ENCODE data around the gene PSMB7.
A peak's percentile ranks its signal among the peaks of the same experiment; 100 is the strongest.

PSMB7 gene

GRCh38 chr9:124358631-124359030 is 56.6 kb downstream of the PSMB7 start:
- Histone ChIP-seq H3K27me3 (ENCODE audit: insufficient read depth, low read length) (no peaks in the 10 kb centered on the region), H3K4me2 (ENCODE audit: low read length) (no peak overlapping the region), H3K9ac (ENCODE audit: low read length) (no peak overlapping the region), H3K79me2 (ENCODE audit: insufficient read depth, low read length) (peaks cover 15% of the 10 kb centered on the region), H3K36me3 (ENCODE audit: insufficient read depth, low read length) (peaks cover 18% of the 10 kb centered on the region; the same call in 1 of the 2 replicates), H3K4me1 (ENCODE audit: insufficient read depth, low read length, severe bottlenecking) (no peaks in the 10 kb centered on the region), H3K27ac (ENCODE audit: low read depth, low read length, poor library complexity, severe bottlenecking) (no peak overlapping the region), H2AFZ (ENCODE audit: low read length) (no peak overlapping the region), H4K20me1 (ENCODE audit: insufficient read depth, low read length) (no peaks in the 10 kb centered on the region), H3K9me3 (ENCODE audit: low read length) (no peaks in the 10 kb centered on the region), H3K4me3 (ENCODE audit: low read depth, low read length, poor library complexity, severe bottlenecking) (no peak overlapping the region), H3K9me2 (ENCODE audit: low read depth, low read length) (no peaks in the 10 kb centered on the region), H3F3A (ENCODE audit: insufficient read depth, low read length) (no peaks in the 10 kb centered on the region)
- TF ChIP-seq EZH2 (IDR thresholded peaks at IDR 0.05; ENCODE audit: borderline replicate concordance, low read length) (no peak), CTCF (IDR thresholded peaks at IDR 0.05; ENCODE audit: low read length) (no peak)

DNA sequence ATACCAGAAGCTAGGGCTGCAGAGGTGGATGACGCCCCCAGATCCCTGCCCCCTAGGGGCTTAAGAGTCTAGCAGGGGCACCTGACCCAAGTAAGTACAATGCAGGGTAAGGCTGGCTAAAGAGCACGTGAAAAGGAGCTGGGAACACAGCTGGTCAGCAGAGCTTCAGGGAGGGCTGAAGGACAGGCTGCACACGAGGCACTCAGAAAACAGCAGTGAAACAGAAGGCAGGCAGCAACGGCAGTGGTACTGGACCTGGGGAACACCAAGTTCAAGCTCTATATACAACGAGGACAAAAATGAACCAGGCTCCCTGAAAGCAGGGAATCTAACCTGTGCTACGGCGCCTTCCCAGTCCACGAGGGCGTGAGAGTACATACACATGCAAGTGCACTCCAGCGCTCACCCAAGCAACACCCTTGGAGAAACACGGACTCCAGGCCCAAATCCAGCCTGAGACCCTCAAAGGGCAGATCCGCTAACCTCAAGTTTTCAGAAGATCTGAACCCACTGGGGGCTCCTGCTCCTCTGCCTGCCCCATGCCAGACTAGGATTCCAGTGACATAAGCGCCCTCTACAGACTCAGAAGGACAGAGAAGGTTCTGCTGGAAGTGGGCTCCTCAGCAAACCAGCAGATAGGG is 57.4 kb downstream of the PSMB7 start:
- H3F3A ChIP-seq (ENCODE audit: insufficient read depth, low read length), result no peaks in the 10 kb centered on the region
- H3K79me2 ChIP-seq (ENCODE audit: insufficient read depth, low read length), result peaks cover 15% of the 10 kb centered on the region
- no peaks in the 10 kb centered on the region for H3K4me1 ChIP-seq (ENCODE audit: insufficient read depth, low read length, severe bottlenecking)
- H3K4me3 ChIP-seq (ENCODE audit: low read depth, low read length, poor library complexity, severe bottlenecking), result no peak overlapping the region
- no peaks in the 10 kb centered on the region for H3K9me2 ChIP-seq (ENCODE audit: low read depth, low read length)
- no peaks in the 10 kb centered on the region for H3K9me3 ChIP-seq (ENCODE audit: low read length)
- H3K27me3 ChIP-seq (ENCODE audit: insufficient read depth, low read length), result no peaks in the 10 kb centered on the region
- TF ChIP-seq EZH2 (IDR thresholded peaks at IDR 0.05; ENCODE audit: borderline replicate concordance, low read length) (no peak), CTCF (IDR thresholded peaks at IDR 0.05; ENCODE audit: low read length) (peak; percentile 40)
- no peak overlapping the region for H2AFZ ChIP-seq (ENCODE audit: low read length)
- no peak overlapping the region for H3K27ac ChIP-seq (ENCODE audit: low read depth, low read length, poor library complexity, severe bottlenecking)
- peaks cover 19% of the 10 kb centered on the region; the same call in 1 of the 2 replicates for H3K36me3 ChIP-seq (ENCODE audit: insufficient read depth, low read length)
- H3K9ac ChIP-seq (ENCODE audit: low read length), result no peak overlapping the region
- H4K20me1 ChIP-seq (ENCODE audit: insufficient read depth, low read length), result no peaks in the 10 kb centered on the region
- H3K4me2 ChIP-seq (ENCODE audit: low read length), result no peak overlapping the region

- no peaks in the 10 kb centered on the region for H3K9me2 ChIP-seq (ENCODE audit: low read depth, low read length)
- no peak for TF ChIP-seq CTCF (IDR thresholded peaks at IDR 0.05; ENCODE audit: low read length)
- H3K9me3 ChIP-seq (ENCODE audit: low read length), result no peaks in the 10 kb centered on the region
- no peak overlapping the region for H3K9ac ChIP-seq (ENCODE audit: low read length)
- peaks cover 29% of the 10 kb centered on the region for H3K36me3 ChIP-seq (ENCODE audit: insufficient read depth, low read length)
- H3K4me2 ChIP-seq (ENCODE audit: low read length), result no peak overlapping the region
- no peaks in the 10 kb centered on the region for H3K4me1 ChIP-seq (ENCODE audit: insufficient read depth, low read length, severe bottlenecking)
- no peak overlapping the region for H3K4me3 ChIP-seq (ENCODE audit: low read depth, low read length, poor library complexity, severe bottlenecking)
- H3K27me3 ChIP-seq (ENCODE audit: insufficient read depth, low read length), result no peaks in the 10 kb centered on the region
- H3F3A ChIP-seq (ENCODE audit: insufficient read depth, low read length), result no peaks in the 10 kb centered on the region
- H3K79me2 ChIP-seq (ENCODE audit: insufficient read depth, low read length), result peaks cover 11% of the 10 kb centered on the region
- H2AFZ ChIP-seq (ENCODE audit: low read length), result no peak overlapping the region
- H4K20me1 ChIP-seq (ENCODE audit: insufficient read depth, low read length), result no peaks in the 10 kb centered on the region
- no peak overlapping the region for H3K27ac ChIP-seq (ENCODE audit: low read depth, low read length, poor library complexity, severe bottlenecking)
These were observed 58.4 kb downstream of the PSMB7 start for GRCh38 chr9:124356745-124357390.

All from OCI-LY1 (cell line).